ENCODE measurements around the gene ST3GAL4.

The ST3GAL4 gene

GRCh38 chr11:126406368-126406767, 50.9 kb downstream of the ST3GAL4 start:
- Histone ChIP-seq H3K27me3 (ENCODE audit: insufficient read depth, poor library complexity, severe bottlenecking) (no peaks in the 10 kb centered on the region), H3K27ac (ENCODE audit: poor library complexity, severe bottlenecking) (peak overlapping the region; percentile 77), H3K4me3 (ENCODE audit: severe bottlenecking) (no peak overlapping the region), H3K36me3 (ENCODE audit: low read depth) (peaks cover 41% of the 10 kb centered on the region), H3K4me1 (ENCODE audit: insufficient read depth, poor library complexity, severe bottlenecking) (peaks cover 40% of the 10 kb centered on the region), H3K9me3 (ENCODE audit: severe bottlenecking) (no peaks in the 10 kb centered on the region)
- no peak for TF ChIP-seq CTCF (IDR thresholded peaks at IDR 0.05; ENCODE audit: poor library complexity, severe bottlenecking)
- ATAC-seq (ENCODE audit: low read depth) (no peak), DNase-seq (ENCODE audit: low spot score) (peak; percentile 40)

GRCh38 chr11:126407101-126407521, 51.6 kb downstream of the ST3GAL4 start:
- TF ChIP-seq CTCF (IDR thresholded peaks at IDR 0.05; ENCODE audit: poor library complexity, severe bottlenecking): no peak
- Histone ChIP-seq H3K9me3 (ENCODE audit: severe bottlenecking) (no peaks in the 10 kb centered on the region), H3K4me1 (ENCODE audit: insufficient read depth, poor library complexity, severe bottlenecking) (peaks cover 40% of the 10 kb centered on the region), H3K27ac (ENCODE audit: poor library complexity, severe bottlenecking) (peak overlapping the region; percentile 77), H3K27me3 (ENCODE audit: insufficient read depth, poor library complexity, severe bottlenecking) (no peaks in the 10 kb centered on the region), H3K4me3 (ENCODE audit: severe bottlenecking) (no peak overlapping the region), H3K36me3 (ENCODE audit: low read depth) (peaks cover 41% of the 10 kb centered on the region)
- no peak for DNase-seq (ENCODE audit: low spot score)
- no peak for ATAC-seq (ENCODE audit: low read depth)

- no peaks in the 10 kb centered on the region for H3K9me3 ChIP-seq (ENCODE audit: severe bottlenecking)
- H3K4me1 ChIP-seq (ENCODE audit: insufficient read depth, poor library complexity, severe bottlenecking): peaks cover 36% of the 10 kb centered on the region
- H3K4me3 ChIP-seq (ENCODE audit: severe bottlenecking): no peak overlapping the region
- H3K27ac ChIP-seq (ENCODE audit: poor library complexity, severe bottlenecking): no peak overlapping the region
- DNase-seq (ENCODE audit: low spot score) (no peak), ATAC-seq (ENCODE audit: low read depth) (no peak)
- no peaks in the 10 kb centered on the region for H3K27me3 ChIP-seq (ENCODE audit: insufficient read depth, poor library complexity, severe bottlenecking)
- TF ChIP-seq CTCF (IDR thresholded peaks at IDR 0.05; ENCODE audit: poor library complexity, severe bottlenecking): no peak
- H3K36me3 ChIP-seq (ENCODE audit: low read depth): peaks cover 43% of the 10 kb centered on the region
Observed at GRCh38 chr11:126407682-126408288, 52.3 kb downstream of the ST3GAL4 start.

- Histone ChIP-seq H3K36me3 (ENCODE audit: low read depth) (peaks cover 50% of the 10 kb centered on the region), H3K4me3 (ENCODE audit: severe bottlenecking) (no peak overlapping the region), H3K4me1 (ENCODE audit: insufficient read depth, poor library complexity, severe bottlenecking) (peaks cover 29% of the 10 kb centered on the region), H3K27ac (ENCODE audit: poor library complexity, severe bottlenecking) (no peak overlapping the region), H3K27me3 (ENCODE audit: insufficient read depth, poor library complexity, severe bottlenecking) (no peaks in the 10 kb centered on the region), H3K9me3 (ENCODE audit: severe bottlenecking) (no peaks in the 10 kb centered on the region)
- ATAC-seq (ENCODE audit: low read depth): no peak
- no peak for DNase-seq (ENCODE audit: low spot score)
- no peak for TF ChIP-seq CTCF (IDR thresholded peaks at IDR 0.05; ENCODE audit: poor library complexity, severe bottlenecking)
Observed at GRCh38 chr11:126408496-126408895, 53.0 kb downstream of the ST3GAL4 start.

- no peak for ATAC-seq (ENCODE audit: low read depth)
- peaks cover 23% of the 10 kb centered on the region for H3K4me1 ChIP-seq (ENCODE audit: insufficient read depth, poor library complexity, severe bottlenecking)
- no peaks in the 10 kb centered on the region for H3K9me3 ChIP-seq (ENCODE audit: severe bottlenecking)
- H3K4me3 ChIP-seq (ENCODE audit: severe bottlenecking): no peak overlapping the region
- no peak for DNase-seq (ENCODE audit: low spot score)
- no peak for TF ChIP-seq CTCF (IDR thresholded peaks at IDR 0.05; ENCODE audit: poor library complexity, severe bottlenecking)
- no peak overlapping the region for H3K27ac ChIP-seq (ENCODE audit: poor library complexity, severe bottlenecking)
- H3K27me3 ChIP-seq (ENCODE audit: insufficient read depth, poor library complexity, severe bottlenecking): no peaks in the 10 kb centered on the region
- H3K36me3 ChIP-seq (ENCODE audit: low read depth): peaks cover 56% of the 10 kb centered on the region
Observed at GRCh38 chr11:126408901-126409619, 53.6 kb downstream of the ST3GAL4 start.
